Measurements from ENCODE around the gene IGIP.
"Not testable (repeated sequence)": the region's sequence is repeated elsewhere in the genome, so short reads cannot be mapped to it uniquely, and the experiment has no call there.

Gene IGIP

GRCh38 chr5:140140435-140140834, 14.7 kb downstream of the IGIP start:
- DNase-seq (ENCODE audit: low read depth, low spot score), result no peak

- no peak for DNase-seq (ENCODE audit: low read depth, low spot score)
These were observed 15.5 kb downstream of the IGIP start for GRCh38 chr5:140141241-140141640.

- no peak for DNase-seq (ENCODE audit: low read depth, low spot score)
These were observed 16.5 kb downstream of the IGIP start for GRCh38 chr5:140142246-140142645.

- no peak for DNase-seq (ENCODE audit: low read depth, low spot score)
These were observed 17.1 kb downstream of the IGIP start for GRCh38 chr5:140142856-140143255.

GRCh38 chr5:140143521-140144258, 18.0 kb downstream of the IGIP start:
- DNase-seq (ENCODE audit: low read depth, low spot score), result no peak

- no peak for DNase-seq (ENCODE audit: low read depth, low spot score)
These were observed 19.5 kb downstream of the IGIP start for GRCh38 chr5:140145256-140145655.

- DNase-seq (ENCODE audit: low read depth, low spot score), result no peak
These were observed 20.2 kb downstream of the IGIP start for GRCh38 chr5:140145818-140146522.

- DNase-seq (ENCODE audit: low read depth, low spot score), result no peak
These were observed 20.7 kb downstream of the IGIP start for GRCh38 chr5:140146523-140146842.

- DNase-seq (ENCODE audit: low read depth, low spot score), result no peak
These were observed 21.7 kb downstream of the IGIP start for GRCh38 chr5:140147460-140147859.

GRCh38 chr5:140148508-140148907, 22.8 kb downstream of the IGIP start:
- DNase-seq (ENCODE audit: low read depth, low spot score), result no peak

GRCh38 chr5:140150201-140150600, 24.5 kb downstream of the IGIP start:
- DNase-seq (ENCODE audit: low read depth, low spot score), result no peak

- DNase-seq (ENCODE audit: low read depth, low spot score), result no peak
These were observed 25.6 kb downstream of the IGIP start for GRCh38 chr5:140151144-140152021.

- no peak for DNase-seq (ENCODE audit: low read depth, low spot score)
These were observed 26.6 kb downstream of the IGIP start for GRCh38 chr5:140152022-140152999.

- no peak for DNase-seq (ENCODE audit: low read depth, low spot score)
These were observed 27.5 kb downstream of the IGIP start for GRCh38 chr5:140153255-140153654.

- DNase-seq (ENCODE audit: low read depth, low spot score), result no peak
These were observed 28.2 kb downstream of the IGIP start for GRCh38 chr5:140153905-140154304.

GRCh38 chr5:140154710-140155381, 29.1 kb downstream of the IGIP start:
- not testable (repeated sequence) for DNase-seq (ENCODE audit: low read depth, low spot score)

- peak; percentile 73 for DNase-seq (ENCODE audit: low read depth, low spot score)
These were observed 31.5 kb downstream of the IGIP start for GRCh38 chr5:140157032-140157781.

- no peak for DNase-seq (ENCODE audit: low read depth, low spot score)
These were observed 33.5 kb downstream of the IGIP start for GRCh38 chr5:140159014-140159927.

- DNase-seq (ENCODE audit: low read depth, low spot score), result no peak
These were observed 36.5 kb downstream of the IGIP start for GRCh38 chr5:140162275-140162674.
